Keratinocyte (primary cell): ENCODE results near the gene SPR.

Experiments used
- EZH2 ChIP-seq: IDR thresholded peaks from one replicate; pipeline ENCODE4 v1.6.1; 2012; ENCODE audit warnings: inconsistent platforms, mild to moderate bottlenecking, low read length, moderate library complexity
- TF ChIP-seq, protein P1 (sequence below), 3 experiments: IDR thresholded peaks in 1 of 3; conservative IDR thresholded peaks in 1 of 3; optimal IDR thresholded peaks in 1 of 3; 2 replicates in 2 of 3; 3 replicates in 1 of 3; pipeline versions ENCODE3 to v1.5.1; 2011; ENCODE audit warnings: low read length in 3 of 3, mild to moderate bottlenecking in 3 of 3, moderate library complexity in 2 of 3, control low read depth in 1 of 3, inconsistent platforms in 1 of 3; ENCODE audit not compliant: insufficient read depth in 2 of 3; ENCODE audit errors: extremely low read depth in 1 of 3

DNA sequence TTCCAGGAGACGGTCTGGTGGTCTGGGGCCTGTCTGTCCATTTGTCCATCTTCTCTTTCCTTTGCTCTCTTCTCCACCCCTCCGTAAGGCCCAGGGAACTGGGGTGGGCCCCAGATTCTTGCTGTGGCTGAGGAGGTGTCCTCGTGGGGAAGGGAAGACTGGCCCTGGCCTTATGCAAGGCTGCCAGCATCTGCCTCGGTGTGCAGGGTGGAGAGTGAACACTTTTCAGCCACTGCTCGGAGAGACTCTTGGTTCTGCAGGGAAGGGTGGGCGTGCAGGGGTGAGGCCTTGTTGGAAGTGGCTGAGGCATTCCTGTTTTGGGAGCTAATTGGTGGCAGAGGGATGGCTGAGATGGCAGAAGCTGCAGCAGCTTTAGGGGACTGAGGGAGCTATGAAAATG is 53.2 kb downstream of the SPR start:
- TF ChIP-seq, protein P1, sequence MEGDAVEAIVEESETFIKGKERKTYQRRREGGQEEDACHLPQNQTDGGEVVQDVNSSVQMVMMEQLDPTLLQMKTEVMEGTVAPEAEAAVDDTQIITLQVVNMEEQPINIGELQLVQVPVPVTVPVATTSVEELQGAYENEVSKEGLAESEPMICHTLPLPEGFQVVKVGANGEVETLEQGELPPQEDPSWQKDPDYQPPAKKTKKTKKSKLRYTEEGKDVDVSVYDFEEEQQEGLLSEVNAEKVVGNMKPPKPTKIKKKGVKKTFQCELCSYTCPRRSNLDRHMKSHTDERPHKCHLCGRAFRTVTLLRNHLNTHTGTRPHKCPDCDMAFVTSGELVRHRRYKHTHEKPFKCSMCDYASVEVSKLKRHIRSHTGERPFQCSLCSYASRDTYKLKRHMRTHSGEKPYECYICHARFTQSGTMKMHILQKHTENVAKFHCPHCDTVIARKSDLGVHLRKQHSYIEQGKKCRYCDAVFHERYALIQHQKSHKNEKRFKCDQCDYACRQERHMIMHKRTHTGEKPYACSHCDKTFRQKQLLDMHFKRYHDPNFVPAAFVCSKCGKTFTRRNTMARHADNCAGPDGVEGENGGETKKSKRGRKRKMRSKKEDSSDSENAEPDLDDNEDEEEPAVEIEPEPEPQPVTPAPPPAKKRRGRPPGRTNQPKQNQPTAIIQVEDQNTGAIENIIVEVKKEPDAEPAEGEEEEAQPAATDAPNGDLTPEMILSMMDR (optimal IDR thresholded peaks at IDR 0.05 in 1 of 3, IDR thresholded peaks at IDR 0.05 in 1 of 3, conservative IDR thresholded peaks at IDR 0.05 in 1 of 3; ENCODE audit: extremely low read depth in 1 of 3, insufficient read depth in 2 of 3, low read length in 3 of 3) = no peak
- no peak for TF ChIP-seq EZH2
